ENCODE measurements around the gene ZP3.
"Not testable (repeated sequence)": the region's sequence is repeated elsewhere in the genome, so short reads cannot be mapped to it uniquely, and the experiment has no call there.

Gene ZP3

GRCh38 chr7:76425156-76425555 is 406 bp downstream of the ZP3 start:
- no peaks in the 10 kb centered on the region for H3K9me3 ChIP-seq
- no peaks in the 10 kb centered on the region for H4K20me1 ChIP-seq
- peak overlapping the region; percentile 9; the same call in 1 of the 2 replicates for H3K4me2 ChIP-seq
- H3K27me3 ChIP-seq, result no peaks in the 10 kb centered on the region
- H3K9ac ChIP-seq, result no peak overlapping the region
- H3K4me3 ChIP-seq, result no peak overlapping the region
- no peak for TF ChIP-seq Cebpa-rat (IDR thresholded peaks at IDR 0.05)
- H3K4me1 ChIP-seq, result peaks cover 11% of the 10 kb centered on the region
- H3K36me3 ChIP-seq, result no peaks in the 10 kb centered on the region
- H3K27ac ChIP-seq, result no peak overlapping the region

- not testable (repeated sequence) for H3K4me3 ChIP-seq, H3K27me3 ChIP-seq, H3K4me2 ChIP-seq, H3K9ac ChIP-seq, H4K20me1 ChIP-seq, H3K9me3 ChIP-seq, H3K27ac ChIP-seq, H3K36me3 ChIP-seq
- H3K4me1 ChIP-seq, result peaks cover 11% of the 10 kb centered on the region
Measured at GRCh38 chr7:76425558-76425957, 808 bp downstream of the ZP3 start.

GRCh38 chr7:76426246-76426645 is 1.5 kb downstream of the ZP3 start:
- no peaks in the 10 kb centered on the region for H3K27me3 ChIP-seq
- no peak for TF ChIP-seq Cebpa-rat (IDR thresholded peaks at IDR 0.05)
- H3K36me3 ChIP-seq, result no peaks in the 10 kb centered on the region
- H3K4me3 ChIP-seq, result no peak overlapping the region
- no peaks in the 10 kb centered on the region for H4K20me1 ChIP-seq
- no peak overlapping the region for H3K4me2 ChIP-seq
- H3K9me3 ChIP-seq, result no peaks in the 10 kb centered on the region
- H3K4me1 ChIP-seq, result peaks cover 11% of the 10 kb centered on the region
- no peak overlapping the region for H3K27ac ChIP-seq
- H3K9ac ChIP-seq, result no peak overlapping the region

GRCh38 chr7:76427635-76428034 is 2.9 kb downstream of the ZP3 start:
- no peak for TF ChIP-seq Cebpa-rat (IDR thresholded peaks at IDR 0.05)
- H3K4me1 ChIP-seq, result peaks cover 11% of the 10 kb centered on the region
- H3K9ac ChIP-seq, result no peak overlapping the region

GRCh38 chr7:76428149-76428823 is 3.5 kb downstream of the ZP3 start:
- Histone ChIP-seq H3K4me1 (peaks cover 11% of the 10 kb centered on the region), H3K4me3 (no peak overlapping the region), H4K20me1 (no peaks in the 10 kb centered on the region), H3K9ac (no peak overlapping the region), H3K27me3 (no peaks in the 10 kb centered on the region), H3K9me3 (no peaks in the 10 kb centered on the region), H3K27ac (no peak overlapping the region), H3K36me3 (no peaks in the 10 kb centered on the region), H3K4me2 (no peak overlapping the region)
- TF ChIP-seq Cebpa-rat (IDR thresholded peaks at IDR 0.05), result no peak

More at GRCh38 chr7:76427635-76428034, 2.9 kb downstream of the ZP3 start:
- H3K27me3 ChIP-seq, result no peaks in the 10 kb centered on the region
- no peak overlapping the region for H3K4me3 ChIP-seq
- H3K9me3 ChIP-seq, result no peaks in the 10 kb centered on the region
- H3K36me3 ChIP-seq, result no peaks in the 10 kb centered on the region
- no peak overlapping the region for H3K4me2 ChIP-seq
- H3K27ac ChIP-seq, result no peak overlapping the region
- no peaks in the 10 kb centered on the region for H4K20me1 ChIP-seq

- H3K9me3 ChIP-seq, result no peaks in the 10 kb centered on the region
- no peaks in the 10 kb centered on the region for H3K27me3 ChIP-seq
- no peak overlapping the region for H3K4me2 ChIP-seq
- H3K27ac ChIP-seq, result no peak overlapping the region
- no peak overlapping the region for H3K4me3 ChIP-seq
- TF ChIP-seq Cebpa-rat (IDR thresholded peaks at IDR 0.05), result no peak
- H4K20me1 ChIP-seq, result no peaks in the 10 kb centered on the region
- no peak overlapping the region for H3K9ac ChIP-seq
- no peaks in the 10 kb centered on the region for H3K36me3 ChIP-seq
- H3K4me1 ChIP-seq, result peaks cover 8% of the 10 kb centered on the region
Measured at GRCh38 chr7:76428868-76429805, 4.4 kb downstream of the ZP3 start.

- H3K4me1 ChIP-seq, result no peaks in the 10 kb centered on the region
- no peak for TF ChIP-seq Cebpa-rat (IDR thresholded peaks at IDR 0.05)
- no peaks in the 10 kb centered on the region for H3K9me3 ChIP-seq
- H4K20me1 ChIP-seq, result no peaks in the 10 kb centered on the region
- no peak overlapping the region for H3K4me3 ChIP-seq
- H3K9ac ChIP-seq, result no peak overlapping the region
- H3K27ac ChIP-seq, result no peak overlapping the region
- no peak overlapping the region for H3K4me2 ChIP-seq
- no peaks in the 10 kb centered on the region for H3K27me3 ChIP-seq
- no peaks in the 10 kb centered on the region for H3K36me3 ChIP-seq
Measured at GRCh38 chr7:76430211-76430610, 5.5 kb downstream of the ZP3 start.

- no peak overlapping the region for H3K27ac ChIP-seq
- H3K9me3 ChIP-seq, result no peaks in the 10 kb centered on the region
- H3K27me3 ChIP-seq, result no peaks in the 10 kb centered on the region
- H4K20me1 ChIP-seq, result no peaks in the 10 kb centered on the region
- no peak overlapping the region for H3K4me3 ChIP-seq
- no peak overlapping the region for H3K4me2 ChIP-seq
- TF ChIP-seq Cebpa-rat (IDR thresholded peaks at IDR 0.05), result no peak
- no peak overlapping the region for H3K9ac ChIP-seq
- H3K4me1 ChIP-seq, result no peaks in the 10 kb centered on the region
- no peaks in the 10 kb centered on the region for H3K36me3 ChIP-seq
Measured at GRCh38 chr7:76430836-76431235, 6.1 kb downstream of the ZP3 start.

GRCh38 chr7:76437873-76438272 is 13.1 kb downstream of the ZP3 start:
- not testable (repeated sequence) for H3K27ac ChIP-seq, H4K20me1 ChIP-seq, H3K9ac ChIP-seq, H3K9me3 ChIP-seq, H3K27me3 ChIP-seq, H3K4me2 ChIP-seq, H3K4me1 ChIP-seq, H3K36me3 ChIP-seq, H3K4me3 ChIP-seq

GRCh38 chr7:76439120-76439888 is 14.6 kb downstream of the ZP3 start:
- H3K36me3 ChIP-seq, H3K4me1 ChIP-seq, H4K20me1 ChIP-seq, H3K4me3 ChIP-seq, H3K4me2 ChIP-seq, H3K27me3 ChIP-seq, H3K27ac ChIP-seq, H3K9ac ChIP-seq, H3K9me3 ChIP-seq: not testable (repeated sequence)

GRCh38 chr7:76440404-76440803 is 15.7 kb downstream of the ZP3 start:
- not testable (repeated sequence) for H3K9me3 ChIP-seq, H4K20me1 ChIP-seq, H3K4me3 ChIP-seq, H3K27me3 ChIP-seq, H3K4me2 ChIP-seq, H3K36me3 ChIP-seq, H3K4me1 ChIP-seq, H3K9ac ChIP-seq, H3K27ac ChIP-seq

- H3K4me1 ChIP-seq, H3K27ac ChIP-seq, H3K9ac ChIP-seq, H3K36me3 ChIP-seq, H3K4me3 ChIP-seq, H4K20me1 ChIP-seq, H3K4me2 ChIP-seq, H3K27me3 ChIP-seq, H3K9me3 ChIP-seq: not testable (repeated sequence)
Measured at GRCh38 chr7:76441792-76442191, 17.0 kb downstream of the ZP3 start.

GRCh38 chr7:76442664-76443446 is 18.1 kb downstream of the ZP3 start:
- H4K20me1 ChIP-seq, H3K4me1 ChIP-seq, H3K4me2 ChIP-seq, H3K9me3 ChIP-seq, H3K27me3 ChIP-seq, H3K9ac ChIP-seq, H3K27ac ChIP-seq, H3K4me3 ChIP-seq, H3K36me3 ChIP-seq: not testable (repeated sequence)

Data from BLaER1 (cell line).